Amygdala (tissue), 56 donors: ENCODE results near the gene CNTNAP2.

Source experiments
- DNase-seq, 56 donors: peaks; one replicate each; lab custom pipeline; 2025; lab: John Stamatoyannopoulos, UW

CNTNAP2 gene

GRCh38 chr7:148135997-148136396 lies 2019.4 kb downstream of the CNTNAP2 start:
- no peak for DNase-seq

DNA sequence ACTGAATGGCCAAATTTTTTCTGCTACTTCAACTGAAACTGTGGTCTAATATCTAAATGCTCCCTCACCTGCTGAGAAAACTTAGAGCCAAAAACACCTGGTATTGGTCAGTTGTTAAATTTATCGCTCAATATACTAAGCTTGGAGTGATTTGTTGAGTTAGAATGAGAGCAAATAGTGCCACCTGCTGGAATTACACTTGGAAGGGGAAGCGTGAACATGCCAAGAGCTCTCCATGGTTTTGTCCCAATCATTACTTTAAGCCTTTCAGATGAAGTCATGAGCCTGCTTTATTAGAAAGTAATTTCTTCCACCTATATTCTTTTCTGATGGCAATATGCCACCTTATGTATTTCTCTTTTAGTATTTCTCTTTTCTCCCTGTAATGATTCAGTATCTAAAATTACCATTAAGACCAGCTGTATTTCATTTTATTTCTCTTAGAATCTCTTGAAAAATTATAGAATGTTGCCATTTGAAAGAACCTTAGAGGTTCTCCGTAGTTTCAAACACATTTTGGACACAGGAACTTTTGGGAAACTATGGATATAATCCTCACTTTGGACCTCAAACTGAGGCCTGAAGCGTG lies 2026.2 kb downstream of the CNTNAP2 start:
- DNase-seq: peak in 5 of 56 donors; percentile 3 to 60 (median 5)

GRCh38 chr7:148144827-148145226 lies 2028.2 kb downstream of the CNTNAP2 start:
- DNase-seq: no peak

DNA sequence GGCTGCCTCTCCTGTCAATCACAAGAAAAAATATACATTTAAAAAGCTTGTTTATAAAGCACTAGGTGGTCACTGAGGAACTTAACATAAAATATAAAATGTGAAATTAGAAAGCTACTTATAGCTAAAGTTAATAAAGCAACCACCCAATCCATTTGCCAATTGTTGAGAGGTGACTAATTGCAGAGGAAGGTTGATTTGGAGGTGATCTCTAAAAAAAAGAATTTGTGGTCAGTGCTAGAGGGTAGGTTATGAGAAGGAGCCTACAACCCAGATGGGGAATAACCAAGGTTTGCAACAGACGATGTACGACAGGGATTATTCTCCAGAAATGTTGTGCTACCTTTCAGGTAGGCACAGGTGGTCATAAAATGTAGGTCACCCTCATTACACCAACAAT lies 2029.7 kb downstream of the CNTNAP2 start:
- no peak for DNase-seq

DNA sequence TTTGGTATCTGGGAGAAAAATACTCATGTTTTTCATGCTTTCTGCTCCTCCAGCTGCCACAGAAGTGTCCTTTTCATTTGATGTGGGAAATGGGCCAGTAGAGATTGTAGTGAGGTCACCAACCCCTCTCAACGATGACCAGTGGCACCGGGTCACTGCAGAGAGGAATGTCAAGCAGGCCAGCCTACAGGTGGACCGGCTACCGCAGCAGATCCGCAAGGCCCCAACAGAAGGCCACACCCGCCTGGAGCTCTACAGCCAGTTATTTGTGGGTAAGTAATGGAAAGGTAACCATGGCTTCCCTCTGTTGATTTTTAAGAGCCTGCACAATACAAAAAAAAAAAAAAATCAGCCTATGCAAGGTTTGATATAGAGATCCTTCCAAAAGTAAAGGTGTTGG lies 2030.8 kb downstream of the CNTNAP2 start:
- no peak for DNase-seq

DNA sequence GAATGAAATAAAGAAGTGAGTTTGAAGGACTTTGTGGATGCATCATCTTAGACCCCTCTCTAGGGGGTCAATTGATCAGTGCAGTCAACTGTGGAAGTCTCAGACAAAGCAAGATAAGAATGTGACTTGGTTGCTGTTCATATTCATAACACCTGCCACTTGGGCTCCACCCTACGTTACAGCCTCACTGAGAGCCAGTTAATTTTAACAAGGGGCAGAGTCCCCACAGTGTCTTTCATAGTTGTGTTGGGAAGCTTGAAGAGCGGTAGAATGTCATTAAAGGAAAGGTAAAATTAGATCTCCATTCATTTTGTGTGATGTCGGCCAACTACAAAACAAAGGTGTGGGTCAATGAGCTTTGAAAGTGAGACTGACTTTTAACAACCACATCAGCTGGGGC lies 2031.9 kb downstream of the CNTNAP2 start:
- DNase-seq: no peak

DNA sequence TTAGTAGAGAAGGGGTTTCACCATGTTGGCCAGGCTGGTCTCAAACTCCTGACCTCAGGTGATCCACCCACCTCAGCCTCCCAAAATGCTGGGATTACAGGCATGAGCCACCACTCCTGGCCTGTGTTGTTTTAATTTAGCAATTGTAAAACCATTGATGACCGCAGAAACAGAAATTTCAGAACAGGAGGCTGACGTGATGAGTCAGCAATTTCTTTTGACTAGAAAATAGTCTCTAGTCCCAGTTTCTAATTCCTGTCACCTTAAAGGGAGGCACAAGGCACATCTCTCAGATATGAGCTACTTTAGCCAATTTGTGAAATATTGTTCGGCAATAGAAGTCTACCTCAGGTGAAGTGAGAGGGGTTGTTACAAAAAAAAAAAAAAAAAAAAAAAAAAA lies 2033.1 kb downstream of the CNTNAP2 start:
- DNase-seq: no peak

- no peak for DNase-seq
Observed at GRCh38 chr7:148151778-148152177, 2035.2 kb downstream of the CNTNAP2 start.

DNA sequence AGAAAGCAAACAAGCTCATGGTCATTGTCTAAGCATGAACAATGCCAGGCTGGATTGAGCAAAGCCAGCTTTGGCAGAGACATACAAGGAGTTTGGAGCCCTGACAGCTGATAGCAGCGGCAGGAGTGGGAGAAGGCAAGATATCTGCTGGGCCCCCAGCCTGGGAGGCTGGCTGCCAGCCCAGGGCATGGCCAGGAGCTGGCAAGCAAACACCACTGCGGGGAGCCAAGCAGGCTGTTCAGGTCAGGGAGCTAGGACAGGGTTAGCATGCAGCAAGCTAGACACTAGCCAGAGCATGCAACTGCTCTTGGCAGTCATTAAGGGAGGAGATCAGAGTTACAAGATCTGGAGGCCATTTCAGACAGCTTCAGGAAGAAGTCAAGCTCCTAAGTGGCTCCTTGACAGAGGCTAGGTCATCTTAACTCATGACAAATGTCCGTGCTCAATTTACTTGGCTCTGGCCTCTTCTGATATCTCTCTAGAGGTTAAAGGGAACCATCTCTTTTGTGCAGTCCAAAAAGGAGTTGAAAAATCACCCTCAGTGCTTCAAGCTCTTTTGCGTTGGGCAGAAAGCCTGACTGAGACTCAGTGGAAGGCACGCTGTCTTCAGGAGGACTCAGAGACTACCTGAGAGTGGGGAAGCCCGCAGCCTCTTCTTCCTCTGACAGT lies 2037.1 kb downstream of the CNTNAP2 start:
- peak in 3 of 56 donors; percentile 4 to 34 (median 14) for DNase-seq

- DNase-seq: no peak
Observed at GRCh38 chr7:148155000-148155399, 2038.4 kb downstream of the CNTNAP2 start.

- DNase-seq: no peak
Observed at GRCh38 chr7:148155826-148156225, 2039.2 kb downstream of the CNTNAP2 start.

- no peak for DNase-seq
Observed at GRCh38 chr7:148156233-148156632, 2039.6 kb downstream of the CNTNAP2 start.

- DNase-seq: no peak
Observed at GRCh38 chr7:148159331-148159730, 2042.7 kb downstream of the CNTNAP2 start.

DNA sequence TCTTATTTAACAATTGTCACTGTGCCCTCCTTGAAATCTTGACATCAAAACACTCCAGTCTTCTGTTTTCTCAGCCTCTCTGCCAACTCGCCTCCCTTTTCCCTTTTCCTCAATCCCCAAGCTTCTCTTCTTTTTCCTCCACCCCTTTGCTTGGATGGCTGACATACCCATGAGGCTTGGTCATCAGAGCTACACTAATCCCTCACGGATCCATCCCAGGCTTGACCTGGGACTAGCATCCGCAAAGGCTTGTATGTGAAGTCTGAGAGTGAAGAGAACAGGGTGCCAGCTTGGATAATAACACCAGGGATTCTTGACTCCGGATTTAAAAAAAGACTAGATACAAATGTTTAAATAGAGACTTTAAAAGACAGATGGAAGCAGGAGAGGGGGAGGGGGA lies 2045.2 kb downstream of the CNTNAP2 start:
- DNase-seq: no peak

DNA sequence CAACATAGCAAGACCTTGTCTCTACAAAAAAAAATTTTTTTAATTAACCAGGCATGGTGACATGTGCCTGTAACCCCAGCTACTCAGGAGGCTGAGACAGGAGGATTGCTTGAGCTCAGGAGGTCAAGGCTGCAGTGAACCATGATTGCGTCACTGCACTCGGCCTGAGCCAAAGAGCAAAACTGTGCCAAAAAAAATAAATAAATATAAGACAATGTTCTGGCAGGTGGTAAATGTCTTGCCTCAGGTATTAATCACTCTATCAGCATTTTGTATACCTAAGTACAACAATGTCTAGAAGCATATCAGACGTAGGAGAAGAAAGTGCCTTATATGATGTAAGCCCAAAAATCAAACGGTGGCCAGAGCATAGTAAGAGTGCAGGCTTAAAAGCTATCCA lies 2046.2 kb downstream of the CNTNAP2 start:
- no peak for DNase-seq

- no peak for DNase-seq
Observed at GRCh38 chr7:148163246-148163645, 2046.6 kb downstream of the CNTNAP2 start.

GRCh38 chr7:148172920-148173319 lies 2056.3 kb downstream of the CNTNAP2 start:
- no peak for DNase-seq

DNA sequence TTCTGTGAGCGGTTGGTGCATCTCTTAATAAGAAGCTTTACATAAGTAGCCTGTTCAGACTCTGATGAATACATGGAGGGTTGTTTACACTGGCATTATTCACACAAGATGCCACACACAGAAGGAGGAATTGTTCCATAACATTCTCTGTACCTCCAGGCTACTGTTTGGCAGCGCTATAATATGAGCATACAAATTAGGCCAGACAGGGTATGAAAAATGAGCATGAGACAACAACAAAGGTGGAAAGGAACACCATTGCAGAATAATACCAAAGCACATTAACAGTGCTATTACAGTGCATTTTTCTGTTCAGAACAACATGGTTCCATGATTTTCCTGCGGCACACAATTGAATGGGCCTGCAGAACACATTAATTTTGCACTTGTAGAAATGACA lies 2056.8 kb downstream of the CNTNAP2 start:
- no peak for DNase-seq

GRCh38 chr7:148174376-148174775 lies 2057.8 kb downstream of the CNTNAP2 start:
- DNase-seq: no peak

GRCh38 chr7:148175512-148175911 lies 2058.9 kb downstream of the CNTNAP2 start:
- no peak for DNase-seq

GRCh38 chr7:148177972-148178371 lies 2061.4 kb downstream of the CNTNAP2 start:
- no peak for DNase-seq

DNA sequence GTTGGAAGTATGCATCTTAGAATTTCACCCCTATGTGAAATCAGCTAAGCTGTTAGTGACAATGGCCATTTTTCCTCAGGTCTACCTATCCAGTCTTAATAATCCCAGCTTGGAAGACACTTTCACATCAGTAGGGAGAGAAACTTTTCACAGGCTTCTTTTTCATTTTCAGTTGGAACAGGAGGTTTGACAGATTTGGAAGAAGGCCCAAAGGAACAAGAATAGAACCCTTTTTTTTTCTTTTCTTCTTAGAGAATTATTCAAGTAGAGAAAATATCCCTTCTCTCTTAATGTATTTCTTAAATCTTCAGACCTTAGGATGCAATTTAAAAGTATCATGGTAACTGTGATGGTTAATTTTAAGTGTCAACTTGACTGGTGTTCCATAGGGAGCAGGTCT lies 2063.5 kb downstream of the CNTNAP2 start:
- DNase-seq: no peak

DNA sequence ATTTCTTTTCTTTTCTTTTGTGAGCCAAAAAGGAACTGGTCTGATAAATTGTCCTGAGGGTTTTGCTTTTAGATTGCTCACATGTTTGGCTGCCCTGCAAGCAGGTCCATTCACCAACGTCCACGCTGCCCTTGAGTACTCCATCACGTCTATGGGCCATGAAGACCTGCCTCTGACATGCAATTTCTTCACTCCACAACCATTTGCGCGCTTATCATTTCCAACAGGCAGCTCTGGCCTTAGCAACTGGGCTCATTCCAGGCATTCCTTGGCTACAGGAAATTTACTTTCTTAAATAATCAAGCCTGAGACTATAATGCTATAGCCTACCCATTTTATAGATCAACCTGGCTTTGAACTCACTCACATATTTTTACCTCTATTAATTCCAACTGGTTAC lies 2065.7 kb downstream of the CNTNAP2 start:
- no peak for DNase-seq
